Upper lobe of left lung (tissue), 4 donors: ENCODE measurements around the gene PYDC1.

ENCODE experiments used
- CTCF ChIP-seq, 6 experiments: fragments of 450-650 bp in 4 of 6; fragments of 200-600 bp in 2 of 6; sonication (generic) in 2 of 6; IDR thresholded peaks; one replicate each; pipeline ENCODE4 v1.5.1; 2016 to 2019; ENCODE audit warnings: antibody characterized with exemption in 6 of 6
- POLR2AphosphoS5 ChIP-seq, 2 donors: sonication (generic); formaldehyde crosslinking; IDR thresholded peaks; one replicate each; pipeline ENCODE4 v1.5.1; 2017; ENCODE audit warnings: antibody characterized with exemption in 2 of 2

- no peak for TF ChIP-seq POLR2AphosphoS5 (IDR thresholded peaks at IDR 0.05)
- TF ChIP-seq CTCF (IDR thresholded peaks at IDR 0.05): no peak
These were observed 29.4 kb upstream of the PYDC1 start for GRCh38 chr16:31246296-31246695.
